ENCODE data around the gene INPP5J.

The INPP5J gene

GRCh38 chr22:31126128-31126868 is 3.5 kb downstream of the INPP5J start:
- no peak for DNase-seq (ENCODE audit: low read depth)

GRCh38 chr22:31126869-31127175 is 4.1 kb downstream of the INPP5J start:
- no peak for DNase-seq (ENCODE audit: low read depth)

- DNase-seq (ENCODE audit: low read depth), result no peak
Measured at GRCh38 chr22:31127181-31127772, 4.5 kb downstream of the INPP5J start.

- DNase-seq (ENCODE audit: low read depth), result no peak
Measured at GRCh38 chr22:31128156-31128555, 5.4 kb downstream of the INPP5J start.

GRCh38 chr22:31130873-31131272 is 8.1 kb downstream of the INPP5J start:
- DNase-seq (ENCODE audit: low read depth), result no peak

GRCh38 chr22:31133911-31134310 is 11.1 kb downstream of the INPP5J start:
- no peak for DNase-seq (ENCODE audit: low read depth)

GRCh38 chr22:31134688-31135087 is 11.9 kb downstream of the INPP5J start:
- no peak for DNase-seq (ENCODE audit: low read depth)

GRCh38 chr22:31135706-31136105 is 12.9 kb downstream of the INPP5J start:
- DNase-seq (ENCODE audit: low read depth), result no peak

- DNase-seq (ENCODE audit: low read depth), result no peak
Measured at GRCh38 chr22:31136155-31136554, 13.4 kb downstream of the INPP5J start.

GRCh38 chr22:31136711-31137110 is 13.9 kb downstream of the INPP5J start:
- no peak for DNase-seq (ENCODE audit: low read depth)

- DNase-seq (ENCODE audit: low read depth), result no peak
Measured at GRCh38 chr22:31137721-31138120, 15.0 kb downstream of the INPP5J start.

GRCh38 chr22:31138126-31138525 is 15.4 kb downstream of the INPP5J start:
- DNase-seq (ENCODE audit: low read depth), result no peak

- no peak for DNase-seq (ENCODE audit: low read depth)
Measured at GRCh38 chr22:31139066-31139465, 16.3 kb downstream of the INPP5J start.

GRCh38 chr22:31139866-31140716 is 17.3 kb downstream of the INPP5J start, which contains the start of gene PLA2G3:
Gene PLA2G3 (minus strand): TSS chr22:31140508. CDS start chr22:31140354, 154 bp downstream.
- no peak for DNase-seq (ENCODE audit: low read depth)

- no peak for DNase-seq (ENCODE audit: low read depth)
Measured at GRCh38 chr22:31140746-31141145, 18.0 kb downstream of the INPP5J start.

- no peak for DNase-seq (ENCODE audit: low read depth)
Measured at GRCh38 chr22:31141551-31141950, 18.8 kb downstream of the INPP5J start.

GRCh38 chr22:31142285-31142684 is 19.5 kb downstream of the INPP5J start:
- no peak for DNase-seq (ENCODE audit: low read depth)

GRCh38 chr22:31143038-31143437 is 20.3 kb downstream of the INPP5J start:
- no peak for DNase-seq (ENCODE audit: low read depth)

GRCh38 chr22:31143537-31143936 is 20.8 kb downstream of the INPP5J start:
- no peak for DNase-seq (ENCODE audit: low read depth)

- no peak for DNase-seq (ENCODE audit: low read depth)
Measured at GRCh38 chr22:31144223-31144622, 21.5 kb downstream of the INPP5J start.

- no peak for DNase-seq (ENCODE audit: low read depth)
Measured at GRCh38 chr22:31148488-31148887, 25.7 kb downstream of the INPP5J start.

GRCh38 chr22:31148953-31149627 is 26.3 kb downstream of the INPP5J start:
- DNase-seq (ENCODE audit: low read depth), result no peak
